GM21528 (cell line): ENCODE measurements around the gene RHOU.

Experiments
- ATAC-seq: cut with Tn5 transposase; IDR thresholded peaks from one replicate; pipeline ENCODE4 v1.9.1; 2021; ENCODE audit warnings: mild to moderate bottlenecking, moderate library complexity; ENCODE audit not compliant: unreplicated experiment, low FRiP score

RHOU gene

GRCh38 chr1:228736844-228737445, 1.7 kb downstream of the RHOU start:
- no peak for ATAC-seq

DNA sequence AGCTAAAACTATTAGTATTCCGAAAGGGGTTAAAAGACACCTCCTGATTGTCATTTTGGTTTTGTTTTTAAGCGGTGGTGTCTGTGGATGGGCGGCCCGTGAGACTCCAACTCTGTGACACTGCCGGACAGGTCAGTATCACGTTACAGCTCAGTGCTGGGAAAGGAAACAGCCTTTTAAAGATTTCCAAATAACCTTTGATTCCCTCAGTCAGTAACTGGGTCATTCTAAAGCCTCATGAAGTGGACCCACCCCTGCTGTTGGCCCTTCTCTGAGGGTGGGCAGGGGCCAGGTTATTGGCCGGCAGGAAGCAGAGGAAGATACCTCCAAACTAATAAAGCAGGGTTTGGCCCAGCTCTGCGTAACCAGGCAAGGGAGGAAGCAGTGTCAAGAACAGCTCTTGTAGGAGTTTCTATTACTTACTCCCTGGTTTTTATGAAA, 2.3 kb downstream of the RHOU start:
- ATAC-seq = no peak

DNA sequence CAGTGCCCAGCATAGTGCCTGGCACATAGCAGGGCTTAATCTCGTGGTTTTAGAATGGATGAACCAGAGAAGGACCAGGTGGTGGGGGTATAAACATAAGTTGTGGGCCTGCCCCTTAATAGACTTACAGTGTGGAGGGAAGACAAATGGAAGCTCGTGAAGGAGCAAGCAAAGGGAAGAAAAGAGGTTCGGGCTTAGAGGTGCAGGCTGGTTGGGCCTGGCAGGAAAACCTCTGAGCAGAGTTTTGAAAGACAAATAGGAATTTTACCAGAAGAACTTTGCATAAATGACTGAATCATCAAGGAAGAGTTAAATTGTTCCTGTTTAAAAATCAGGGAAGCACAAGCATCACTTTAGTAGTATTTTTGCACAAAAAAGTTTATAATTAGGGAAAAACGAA, 4.5 kb downstream of the RHOU start:
- ATAC-seq = no peak

GRCh38 chr1:228740543-228741317, 5.5 kb downstream of the RHOU start:
- ATAC-seq = no peak

DNA sequence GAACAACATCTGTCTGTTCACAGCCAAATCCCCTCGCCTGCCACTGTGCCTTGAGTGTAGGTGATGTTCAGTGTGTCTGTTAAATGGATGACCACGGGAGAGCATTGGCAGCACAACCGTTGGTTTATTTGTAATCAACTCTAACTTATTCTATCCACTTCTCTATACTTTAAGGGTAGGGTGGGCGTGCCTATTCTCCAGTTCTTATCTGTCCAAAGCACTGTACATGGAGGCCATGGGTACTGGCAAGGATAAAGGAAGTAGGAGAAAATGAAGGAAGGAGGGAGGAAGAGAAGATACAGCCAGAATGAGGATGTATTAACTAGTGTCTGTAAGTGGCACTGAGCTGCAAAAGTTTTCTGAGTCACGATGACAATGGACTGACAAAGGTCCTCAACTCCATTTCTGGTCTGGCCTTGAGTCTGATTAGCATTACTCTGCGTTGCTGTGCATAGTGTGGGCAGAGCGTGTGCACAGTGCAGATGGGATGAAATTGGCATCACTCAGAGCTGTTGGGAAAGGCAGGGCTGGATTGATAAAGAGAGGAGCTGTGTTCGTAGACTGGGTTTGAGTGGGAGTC, 7.1 kb downstream of the RHOU start:
- ATAC-seq = no peak

DNA sequence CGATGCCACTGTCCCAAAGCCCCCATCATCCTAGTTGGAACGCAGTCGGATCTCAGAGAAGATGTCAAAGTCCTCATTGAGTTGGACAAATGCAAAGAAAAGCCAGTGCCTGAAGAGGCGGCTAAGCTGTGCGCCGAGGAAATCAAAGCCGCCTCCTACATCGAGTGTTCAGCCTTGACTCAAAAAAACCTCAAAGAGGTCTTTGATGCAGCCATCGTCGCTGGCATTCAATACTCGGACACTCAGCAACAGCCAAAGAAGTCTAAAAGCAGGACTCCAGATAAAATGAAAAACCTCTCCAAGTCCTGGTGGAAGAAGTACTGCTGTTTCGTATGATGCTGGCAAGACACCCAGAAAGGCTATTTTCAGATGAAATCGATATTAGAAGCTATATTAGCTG, 8.1 kb downstream of the RHOU start:
- no peak for ATAC-seq

DNA sequence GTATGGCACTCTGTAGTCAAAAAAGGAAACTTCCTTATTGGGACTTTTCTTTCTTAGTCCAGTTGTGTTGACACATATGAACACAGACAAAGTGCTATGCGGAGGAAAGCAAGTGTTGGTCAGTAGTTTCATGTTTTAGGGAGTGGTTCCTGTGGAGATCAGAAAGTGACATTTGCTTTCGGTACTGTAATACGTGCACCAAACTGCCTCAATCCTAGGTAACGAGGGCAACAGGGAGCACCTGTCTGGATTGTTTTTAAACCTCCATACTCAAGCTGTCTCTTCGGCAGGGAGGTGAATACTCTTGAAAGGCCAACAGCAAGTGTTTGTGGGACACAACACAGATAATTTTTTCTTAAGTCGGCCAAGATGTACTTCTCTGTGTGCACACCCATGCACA, 9.1 kb downstream of the RHOU start:
- ATAC-seq = no peak

- no peak for ATAC-seq
Observed at GRCh38 chr1:228744918-228745317, 9.6 kb downstream of the RHOU start.

DNA sequence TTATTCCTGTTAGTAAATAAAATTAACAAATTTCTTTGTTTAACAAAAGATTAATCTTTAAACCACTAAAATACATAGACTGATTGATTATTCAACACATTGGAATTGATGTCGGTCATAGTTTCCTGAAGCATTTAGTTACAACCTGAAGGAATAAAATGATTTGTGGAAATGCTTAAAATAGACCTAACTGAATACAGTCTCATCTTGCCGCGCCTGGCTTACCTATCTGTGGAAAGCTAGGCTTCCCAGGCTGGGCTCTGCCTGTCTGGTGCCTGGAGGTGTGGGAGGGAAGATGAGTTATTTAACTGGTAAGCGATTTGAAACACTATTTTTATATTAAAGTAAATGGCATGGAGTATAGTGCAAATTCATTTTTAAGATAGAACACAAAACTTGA, 10.2 kb downstream of the RHOU start:
- no peak for ATAC-seq

GRCh38 chr1:228747301-228747935, 12.1 kb downstream of the RHOU start:
- ATAC-seq = no peak

GRCh38 chr1:228748029-228748428, 12.8 kb downstream of the RHOU start:
- no peak for ATAC-seq

DNA sequence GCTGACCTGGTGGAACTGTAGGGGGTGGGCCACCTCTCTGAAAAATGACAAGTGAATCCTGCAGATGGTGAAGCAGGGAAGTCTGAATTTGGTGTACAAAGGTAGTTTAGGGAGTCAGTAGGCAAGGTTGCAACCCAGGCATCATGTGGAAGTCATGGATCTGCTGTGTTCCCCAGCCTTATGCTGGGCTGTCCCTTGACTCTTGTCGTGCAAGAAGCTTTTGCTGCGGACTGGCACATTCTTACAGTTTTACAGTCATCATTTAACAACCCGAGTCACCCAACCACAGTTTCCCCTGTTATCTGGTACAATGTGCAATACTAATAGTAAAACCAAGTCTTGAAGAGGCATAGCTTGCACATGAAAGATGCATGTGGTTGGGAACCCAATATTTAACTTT, 13.2 kb downstream of the RHOU start:
- no peak for ATAC-seq

- no peak for ATAC-seq
Observed at GRCh38 chr1:228749765-228750164, 14.5 kb downstream of the RHOU start.

DNA sequence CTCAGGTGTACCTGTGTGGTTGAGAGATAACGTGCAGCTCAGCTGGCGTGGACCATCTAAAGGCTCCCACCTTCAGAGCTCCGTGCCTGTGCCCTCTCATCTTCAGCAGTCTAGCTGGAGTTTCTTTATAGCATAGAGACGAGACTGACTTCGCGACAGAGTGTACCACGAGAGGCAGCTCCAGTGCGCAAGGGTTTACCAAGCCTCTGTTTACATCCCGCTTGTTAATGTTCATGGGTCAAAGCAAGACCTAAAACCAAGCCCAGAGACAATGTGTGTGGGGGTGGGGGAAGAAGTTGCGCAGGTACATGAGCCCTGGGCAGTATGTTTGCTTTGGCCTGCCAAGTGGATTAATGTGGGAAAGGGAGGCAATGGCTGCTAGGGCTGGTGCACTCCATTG, 15.6 kb downstream of the RHOU start:
- no peak for ATAC-seq

GRCh38 chr1:228751360-228752098, 16.2 kb downstream of the RHOU start:
- ATAC-seq = no peak

DNA sequence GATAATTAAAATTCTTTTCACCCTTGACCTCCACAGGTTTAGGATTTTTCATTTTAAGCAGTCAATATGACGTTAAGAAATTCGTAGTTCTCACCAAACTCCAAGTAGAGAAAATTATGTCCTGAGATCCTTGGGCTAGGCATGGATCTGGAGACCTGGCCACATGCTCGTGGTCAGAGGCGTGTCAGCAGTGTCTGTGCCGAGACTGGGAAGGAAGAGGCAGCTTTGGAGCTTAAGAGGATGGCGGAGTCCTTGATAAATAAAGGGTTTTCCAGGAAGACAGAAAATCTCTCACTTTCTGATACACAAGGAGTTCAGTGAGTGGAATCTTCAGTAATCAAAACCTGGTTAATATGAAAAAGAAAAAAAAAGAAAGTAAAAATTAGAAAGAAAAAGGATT, 17.0 kb downstream of the RHOU start:
- no peak for ATAC-seq

DNA sequence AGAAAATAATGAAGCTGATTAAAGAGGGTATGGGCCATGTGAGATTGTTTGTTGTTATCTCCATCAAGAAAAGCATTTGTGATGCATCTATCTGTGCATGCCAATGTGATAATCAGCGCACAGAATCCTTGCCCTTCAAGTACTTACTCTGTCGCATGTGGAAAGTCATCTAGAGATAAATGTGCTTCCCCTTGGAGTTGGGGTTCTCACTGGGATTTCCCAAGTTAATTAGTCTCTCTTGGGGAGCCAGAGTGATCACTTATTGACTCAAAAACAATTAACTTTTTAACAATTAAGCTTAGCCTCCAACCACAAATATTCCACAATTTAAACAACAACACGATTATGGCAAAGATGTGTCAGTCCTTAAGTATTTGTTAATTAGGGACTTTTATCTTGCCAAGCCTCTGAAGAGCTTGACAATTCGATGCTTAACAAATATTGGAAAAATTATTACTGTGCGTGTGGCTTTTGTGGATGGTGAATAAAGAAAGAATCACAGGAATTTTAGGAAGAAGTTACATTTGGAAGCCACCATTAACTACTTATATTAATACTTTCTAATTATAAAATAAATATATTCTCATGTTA, 17.5 kb downstream of the RHOU start:
- ATAC-seq = no peak

GRCh38 chr1:228753287-228753686, 18.0 kb downstream of the RHOU start:
- no peak for ATAC-seq

- no peak for ATAC-seq
Observed at GRCh38 chr1:228753786-228754360, 18.6 kb downstream of the RHOU start.

DNA sequence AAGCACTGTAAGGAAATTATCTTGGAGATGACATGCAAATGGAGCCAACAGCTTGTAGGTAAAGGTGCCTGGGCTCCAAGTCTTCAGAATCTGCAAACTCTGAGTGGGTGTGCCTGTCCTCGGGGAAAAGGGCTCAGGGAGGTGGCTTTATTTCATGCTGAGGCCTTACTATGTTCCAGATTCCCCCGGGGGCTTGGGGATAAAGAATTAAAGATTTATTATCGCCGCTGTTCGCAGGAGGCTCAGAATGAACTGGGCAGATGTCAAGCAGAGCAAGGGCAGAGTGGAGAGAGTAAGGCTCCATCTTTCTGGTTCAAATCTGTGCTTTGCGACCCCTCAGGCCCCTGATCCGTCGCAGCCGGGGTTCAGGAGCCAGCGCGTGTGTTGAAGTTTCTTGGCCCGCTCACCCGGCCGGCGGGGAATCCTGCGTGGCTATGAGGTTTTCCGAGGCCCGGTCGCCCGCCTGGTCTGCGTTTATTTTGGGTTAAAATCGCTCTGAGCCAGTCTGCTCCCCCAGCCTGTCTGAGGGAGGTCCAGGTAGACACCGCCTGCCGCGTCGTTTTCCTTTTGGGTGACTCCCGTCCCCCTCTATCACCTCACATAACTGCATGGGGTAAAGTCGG, 19.5 kb downstream of the RHOU start:
- ATAC-seq = no peak
